OCI-LY7 (cell line): ENCODE data around the gene NEDD4. TPM values are rescaled to one million over a fixed set of nuclear protein-coding genes. Genes with fewer than 3 reads are reported as not detected.
A peak's percentile ranks its signal among the peaks of the same experiment; 100 is the strongest.

Experiments used
- BruUV-seq: library from RNA; stranded (reverse); fragments of 400-500 nt; replicated peaks from 2 replicates; lab custom pipeline; 2021; lab: Mats Ljungman, UMichigan
- CTCF ChIA-PET: fragments of 300-600 bp; sonication (Branson Sonifier 250); formaldehyde crosslinking; loops from one replicate; lab custom pipeline; 2022; ENCODE audit warnings: antibody characterized with exemption; ENCODE audit not compliant: unreplicated experiment; lab: Charles Lee
- POLR2A ChIA-PET: fragments of 300-600 bp; sonication (Branson Sonifier 250); formaldehyde crosslinking; loops from one replicate; lab custom pipeline; 2022; ENCODE audit warnings: antibody characterized with exemption; lab: Charles Lee
- DNase-seq: peaks from one replicate; pipeline ENCODE4 v3.0.0-alpha.2; 2015; ENCODE audit warnings: low spot score
- H2AFZ ChIP-seq: fragments of 200-600 bp; sonication (generic), shearing (Covaris generic); 2 replicates; pipeline ENCODE4 v1.6.1; 2014; ENCODE audit warnings: mild to moderate bottlenecking, antibody characterized with exemption, low read length, moderate library complexity
- H3K27ac ChIP-seq: fragments of 200-600 bp; sonication (generic); 2 replicates; pipeline ENCODE4 v1.5.1; 2014; ENCODE audit warnings: mixed run types, low read depth, mild to moderate bottlenecking, moderate library complexity, low read length, inconsistent platforms; ENCODE audit not compliant: poor library complexity, severe bottlenecking
- H3K36me3 ChIP-seq: fragments of 200-600 bp; sonication (generic); 2 replicates; pipeline ENCODE4 v1.6.1; 2014; ENCODE audit warnings: mild to moderate bottlenecking, antibody characterized with exemption, low read length, moderate library complexity, mixed read lengths; ENCODE audit not compliant: insufficient read depth
- H3K4me1 ChIP-seq: fragments of 200-600 bp; sonication (generic); 2 replicates; pipeline ENCODE4 v1.5.1; 2014; ENCODE audit warnings: mild to moderate bottlenecking, low read length; ENCODE audit not compliant: insufficient read depth, poor library complexity, severe bottlenecking
- H3K4me2 ChIP-seq: fragments of 200-600 bp; sonication (generic); 2 replicates; pipeline ENCODE4 v1.6.1; 2014; ENCODE audit warnings: mild to moderate bottlenecking, low read length
- H3K4me3 ChIP-seq: fragments of 200-600 bp; sonication (generic); 2 replicates; pipeline ENCODE4 v1.5.1; 2014; ENCODE audit warnings: mild to moderate bottlenecking, low read depth, low read length; ENCODE audit not compliant: poor library complexity, severe bottlenecking
- H3K79me2 ChIP-seq: fragments of 200-600 bp; sonication (generic); 2 replicates; pipeline ENCODE4 v1.6.1; 2016; ENCODE audit warnings: low read depth, mild to moderate bottlenecking, low read length, moderate library complexity, mixed read lengths; ENCODE audit not compliant: insufficient read depth
- H3K9me2 ChIP-seq: fragments of 200-600 bp; sonication (generic); 2 replicates; pipeline ENCODE4 v1.6.1; 2016; ENCODE audit warnings: mild to moderate bottlenecking, low read length, mixed read lengths; ENCODE audit not compliant: insufficient read depth
- H3K9me3 ChIP-seq: fragments of 200-600 bp; sonication (generic); 2 replicates; pipeline ENCODE4 v1.6.1; 2014; ENCODE audit warnings: mild to moderate bottlenecking, mixed run types, low read length, mixed read lengths
- H4K20me1 ChIP-seq: fragments of 200-600 bp; sonication (generic); 2 replicates; pipeline ENCODE4 v1.6.1; 2014; ENCODE audit warnings: mild to moderate bottlenecking, antibody characterized with exemption, low read length, moderate library complexity, mixed read lengths; ENCODE audit not compliant: insufficient read depth
- CTCF ChIP-seq: fragments of 200-600 bp; sonication (generic); conservative IDR thresholded peaks from 2 replicates; pipeline ENCODE4 v1.5.1; 2014; ENCODE audit warnings: mild to moderate bottlenecking, antibody characterized with exemption, low read length, moderate library complexity, mixed read lengths
- EZH2phosphoT487 ChIP-seq: fragments of 200-600 bp; sonication (generic); IDR thresholded peaks from 2 replicates; pipeline ENCODE4 v1.6.1; 2018; ENCODE audit warnings: low read depth, borderline replicate concordance, mild to moderate bottlenecking, mixed run types, antibody characterized with exemption, low read length, moderate library complexity, mixed read lengths
- intact Hi-C: fragments of 100-400 bp; cut with micrococcal nuclease; formaldehyde crosslinking; loops from one replicate; pipeline ENCODE4 v1.10.0; 2022; ENCODE audit not compliant: unreplicated experiment
- total RNA-seq, 2 experiments: library from RNA; depleted of rRNA in 1 of 2; stranded (reverse); fragments of >200 nt in 1 of 2; shearing (Covaris generic) in 1 of 2; gene quantifications; 2 replicates each; pipeline ENCODE4 v1.2.3, GENCODE V29; 2014 to 2022

Gene NEDD4
- total RNA-seq, 2 experiments from 2014 or later, result 4.8 to 12.7 TPM

GRCh38 chr15:55990516-55990915 is 2.9 kb downstream of the NEDD4 start:
- BruUV-seq, result no TSS peak
- Histone ChIP-seq H3K4me2 (no peak overlapping the region), H2AFZ (no peak overlapping the region), H3K4me1 (peaks cover 17% of the 10 kb centered on the region), H4K20me1 (no peaks in the 10 kb centered on the region), H3K36me3 (no peaks in the 10 kb centered on the region), H3K79me2 (no peaks in the 10 kb centered on the region), H3K9me2 (no peaks in the 10 kb centered on the region), H3K9me3 (no peaks in the 10 kb centered on the region), H3K4me3 (no peak overlapping the region), H3K27ac (no peak overlapping the region)
- POLR2A ChIA-PET, result interaction anchor here (0.9 kb wide), 1 partner anchor 254 kb away, joined by 4 read pairs; no protein-coding TSS in a partner anchor
- DNase-seq, result no peak
- CTCF ChIA-PET, result no interaction called here
- TF ChIP-seq CTCF (no peak), EZH2phosphoT487 (no peak)
- intact Hi-C loops, result loop anchor here (5.0 kb wide), 2 partner anchors 377 to 437 kb away; partner anchors contain the start of gene TEX9

- Histone ChIP-seq H3K79me2 (no peaks in the 10 kb centered on the region), H4K20me1 (no peaks in the 10 kb centered on the region), H3K9me2 (no peaks in the 10 kb centered on the region), H2AFZ (no peak overlapping the region), H3K4me3 (no peak overlapping the region), H3K4me2 (no peak overlapping the region), H3K36me3 (no peaks in the 10 kb centered on the region), H3K9me3 (no peaks in the 10 kb centered on the region), H3K4me1 (peaks cover 17% of the 10 kb centered on the region), H3K27ac (no peak overlapping the region)
- ChIA-PET CTCF (no interaction called here), POLR2A (interaction anchor here (0.9 kb wide), 2 partner anchors 10 to 255 kb away, joined by 3 to 4 read pairs; no protein-coding TSS in a partner anchor)
- TF ChIP-seq EZH2phosphoT487 (no peak), CTCF (peak; percentile 38; the same call in 1 of the 2 replicates)
- DNase-seq, result no peak
- BruUV-seq, result no TSS peak
- intact Hi-C loops, result no loop called here
These were observed 4.0 kb downstream of the NEDD4 start for GRCh38 chr15:55989383-55989782.

- Histone ChIP-seq H3K9me2 (no peaks in the 10 kb centered on the region; the same call in 1 of the 2 replicates), H3K36me3 (no peaks in the 10 kb centered on the region), H4K20me1 (no peaks in the 10 kb centered on the region), H3K4me1 (no peaks in the 10 kb centered on the region), H3K4me2 (no peak overlapping the region), H3K79me2 (no peaks in the 10 kb centered on the region), H2AFZ (no peak overlapping the region), H3K27ac (no peak overlapping the region), H3K4me3 (no peak overlapping the region), H3K9me3 (no peaks in the 10 kb centered on the region)
- TF ChIP-seq EZH2phosphoT487 (no peak), CTCF (no peak)
- no TSS peak for BruUV-seq
- no peak for DNase-seq
- intact Hi-C loops, result no loop called here
- POLR2A ChIA-PET, result no interaction called here
- CTCF ChIA-PET, result no interaction called here
These were observed 11.7 kb downstream of the NEDD4 start for GRCh38 chr15:55981582-55982249.
